Cardiac septum (tissue), 1 donor: Measurements from ENCODE around the gene POLN. TPM values are rescaled to one million over a fixed set of nuclear protein-coding genes. Genes with fewer than 3 reads are reported as not detected.

ENCODE experiments used
- DNase-seq: peaks from one replicate; pipeline ENCODE4 v3.0.0-alpha.2; 2020; ENCODE audit warnings: low spot score
- intact Hi-C: fragments of 100-400 bp; cut with DNase I; formaldehyde crosslinking; loops from one replicate; pipeline ENCODE4 v1.14.0; 2022
- total RNA-seq: library from RNA; stranded (reverse); fragmentation: NEBNext Ultra II Directional; extraction: Animal tissue kit (Norgen Biotek cat#: 25700); gene quantifications from one replicate; pipeline ENCODE4 v1.2.1, GENCODE V29; 2021
- donor health status: DM: no; HTN: no; CAD: no.

The POLN gene
- total RNA-seq, 1 donor from 2014 or later = 2.3 TPM

- intact Hi-C loops = no loop called here
- DNase-seq = peak; percentile 68
Observed at GRCh38 chr4:2069986-2070385, 171.9 kb downstream of the POLN start.

DNA sequence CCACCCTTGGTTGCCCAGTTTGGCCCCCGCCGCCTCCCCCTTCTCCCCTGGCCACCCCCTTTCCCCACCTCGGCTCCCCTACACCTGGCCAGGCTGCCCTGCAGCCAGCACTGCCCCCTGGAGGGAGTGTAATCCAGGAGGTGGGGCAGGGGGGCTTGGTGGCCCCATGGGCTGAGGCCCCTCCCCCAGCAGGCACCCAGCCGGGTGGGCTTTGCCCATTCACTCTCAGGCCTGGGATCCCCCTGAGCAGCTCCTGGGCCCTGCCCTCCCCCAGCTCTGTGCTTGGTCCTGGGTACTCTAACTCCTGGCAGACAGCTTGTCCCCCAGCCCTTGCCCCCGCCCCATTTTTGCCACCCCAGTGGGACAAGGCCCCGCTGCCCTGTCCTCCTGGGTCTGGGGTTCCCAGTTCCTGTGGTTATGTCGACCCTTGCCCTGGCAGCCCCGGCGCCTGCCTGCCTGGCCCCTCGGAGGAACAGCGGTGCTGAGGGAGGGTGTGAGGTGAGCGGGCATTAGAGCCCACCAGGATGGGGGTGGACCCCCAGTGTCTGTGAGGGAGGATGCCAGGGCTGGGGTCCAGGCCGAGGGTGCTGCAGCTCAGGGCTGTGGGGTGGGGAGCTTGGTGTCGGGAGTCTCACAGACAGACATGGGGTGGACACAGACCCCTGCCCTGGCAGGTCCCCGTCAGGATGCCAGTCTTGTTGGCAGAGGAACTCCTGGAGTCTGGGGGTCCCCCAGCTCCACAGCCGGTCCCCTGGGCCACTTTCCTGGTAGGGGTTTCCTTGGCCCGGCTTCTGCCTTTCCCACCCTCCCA is 172.6 kb downstream of the POLN start:
- peak; percentile 72 for DNase-seq
- intact Hi-C loops = no loop called here

GRCh38 chr4:2068566-2068965 is 173.4 kb downstream of the POLN start:
- DNase-seq = peak; percentile 38
- intact Hi-C loops = no loop called here

GRCh38 chr4:2068198-2068470 is 173.8 kb downstream of the POLN start:
- DNase-seq = peak; percentile 47

GRCh38 chr4:2067446-2068197 is 174.3 kb downstream of the POLN start:
- peak; percentile 27 for DNase-seq
- intact Hi-C loops = no loop called here

More at GRCh38 chr4:2068198-2068470, 173.8 kb downstream of the POLN start:
- intact Hi-C loops = no loop called here

DNA sequence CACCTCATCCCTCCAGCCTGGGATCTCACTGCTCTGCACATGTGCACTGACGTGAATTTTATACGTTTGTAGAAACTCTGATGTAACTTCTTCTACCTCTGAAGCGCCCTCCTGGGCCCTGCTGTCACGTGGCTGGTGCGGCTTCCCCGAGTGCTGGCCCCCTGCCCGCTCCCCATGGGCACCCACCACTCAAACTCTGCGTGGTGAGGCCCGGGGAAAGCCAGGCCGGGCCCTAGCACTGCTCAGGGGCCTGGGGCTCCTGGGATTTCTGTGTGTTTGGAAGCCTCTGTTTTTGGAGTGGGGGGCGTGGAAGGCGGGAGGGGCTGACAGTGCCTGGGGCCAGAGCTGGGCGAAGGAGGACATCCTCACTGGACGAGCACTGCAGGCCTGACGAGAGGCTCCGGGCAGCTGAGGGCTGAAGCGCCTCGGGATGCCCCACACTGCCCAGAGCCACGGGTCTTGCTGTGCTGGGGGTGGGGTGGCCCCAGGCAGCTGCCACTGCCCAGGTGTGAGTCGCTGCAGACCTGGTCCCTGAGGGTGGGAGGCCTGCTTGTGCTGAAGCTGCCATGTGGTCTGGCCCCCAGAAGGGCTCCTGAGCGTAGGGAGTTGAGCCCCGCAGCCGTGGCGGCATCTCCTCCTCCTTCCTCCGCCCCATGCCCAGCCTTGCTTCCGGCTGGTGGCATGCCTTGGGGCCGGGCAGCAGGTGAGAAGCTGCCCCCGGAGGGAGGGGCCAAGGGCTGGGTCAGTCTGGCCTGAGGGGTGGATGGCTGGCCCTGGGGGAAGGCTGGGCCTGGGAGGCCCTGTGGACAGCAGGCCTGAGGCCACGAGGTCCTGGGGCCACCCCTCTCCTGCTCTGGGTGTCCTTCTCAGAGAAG is 175.1 kb downstream of the POLN start:
- peak; percentile 72 for DNase-seq

DNA sequence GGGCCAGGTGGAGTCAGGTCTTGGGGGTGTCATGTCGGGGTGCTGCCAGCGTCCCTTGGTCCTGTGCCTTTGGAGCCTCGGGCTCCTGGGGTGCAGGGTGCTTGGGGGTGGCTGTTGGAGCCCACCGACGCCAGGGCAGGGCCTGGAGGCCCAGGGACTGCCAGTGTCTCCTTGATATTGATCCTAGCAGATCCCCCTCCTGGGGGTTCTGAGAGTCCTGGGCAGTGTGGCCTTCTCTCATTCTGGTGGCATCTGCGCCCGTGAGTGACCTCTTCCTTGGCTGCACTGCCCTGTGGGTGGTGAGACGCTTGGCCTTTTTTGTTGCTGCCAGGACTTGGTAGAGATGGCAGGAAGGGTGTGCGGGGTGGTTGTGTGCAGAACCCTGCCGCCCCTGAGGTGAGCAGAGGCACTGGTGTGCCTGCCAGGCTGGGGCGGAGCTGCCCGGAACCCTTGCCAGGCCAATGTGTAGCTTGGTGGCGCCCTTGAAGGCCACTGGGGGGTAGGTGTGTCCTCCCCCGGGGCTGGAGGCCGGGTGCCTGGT is 175.8 kb downstream of the POLN start:
- intact Hi-C loops = no loop called here
- peak; percentile 54 for DNase-seq

More for the DNA sequence above, 175.1 kb downstream of the POLN start:
- intact Hi-C loops = no loop called here

DNA sequence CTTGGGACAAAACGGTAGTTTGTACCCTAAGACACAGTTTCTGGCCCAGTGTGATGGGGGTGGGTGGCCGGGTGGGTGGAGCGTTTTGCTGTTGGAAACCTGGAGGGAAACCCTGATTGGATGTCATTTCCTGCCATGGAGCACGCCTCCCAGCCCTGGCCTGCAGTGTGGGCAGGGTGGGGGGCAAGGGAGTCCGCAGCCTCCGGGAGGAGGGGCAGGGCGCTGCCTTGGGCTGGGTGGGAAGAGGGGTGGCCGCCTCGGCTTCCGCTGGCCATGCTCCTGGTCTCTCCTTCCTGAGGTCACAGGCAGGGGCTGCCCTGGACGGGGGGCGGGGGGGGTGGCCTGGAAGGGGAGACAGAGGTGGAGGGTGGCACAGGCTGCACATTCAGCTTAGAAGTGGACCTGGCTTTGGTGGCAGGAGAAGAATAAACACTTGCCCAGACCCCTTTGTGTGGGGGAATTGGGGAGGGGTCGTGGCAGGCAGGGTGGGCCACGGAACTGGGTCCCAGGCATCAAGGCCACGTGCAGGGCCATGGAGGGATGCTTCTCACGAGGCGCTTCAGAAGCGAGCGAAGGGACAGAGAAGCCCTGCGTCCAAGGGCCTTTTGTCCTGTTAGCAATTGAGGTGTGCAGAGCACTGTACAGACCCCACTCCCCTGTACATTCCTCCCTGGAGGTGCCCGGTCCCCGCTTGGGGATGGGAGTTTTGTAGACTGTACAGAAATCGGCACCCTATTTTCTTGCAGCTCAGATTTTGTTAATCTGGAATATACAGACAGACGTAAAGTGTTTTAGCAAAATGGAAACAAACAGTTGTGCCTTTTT is 176.6 kb downstream of the POLN start:
- intact Hi-C loops = no loop called here
- peak; percentile 70 for DNase-seq

- intact Hi-C loops = no loop called here
- no peak for DNase-seq
Observed at GRCh38 chr4:2064276-2064991, 177.5 kb downstream of the POLN start.

DNA sequence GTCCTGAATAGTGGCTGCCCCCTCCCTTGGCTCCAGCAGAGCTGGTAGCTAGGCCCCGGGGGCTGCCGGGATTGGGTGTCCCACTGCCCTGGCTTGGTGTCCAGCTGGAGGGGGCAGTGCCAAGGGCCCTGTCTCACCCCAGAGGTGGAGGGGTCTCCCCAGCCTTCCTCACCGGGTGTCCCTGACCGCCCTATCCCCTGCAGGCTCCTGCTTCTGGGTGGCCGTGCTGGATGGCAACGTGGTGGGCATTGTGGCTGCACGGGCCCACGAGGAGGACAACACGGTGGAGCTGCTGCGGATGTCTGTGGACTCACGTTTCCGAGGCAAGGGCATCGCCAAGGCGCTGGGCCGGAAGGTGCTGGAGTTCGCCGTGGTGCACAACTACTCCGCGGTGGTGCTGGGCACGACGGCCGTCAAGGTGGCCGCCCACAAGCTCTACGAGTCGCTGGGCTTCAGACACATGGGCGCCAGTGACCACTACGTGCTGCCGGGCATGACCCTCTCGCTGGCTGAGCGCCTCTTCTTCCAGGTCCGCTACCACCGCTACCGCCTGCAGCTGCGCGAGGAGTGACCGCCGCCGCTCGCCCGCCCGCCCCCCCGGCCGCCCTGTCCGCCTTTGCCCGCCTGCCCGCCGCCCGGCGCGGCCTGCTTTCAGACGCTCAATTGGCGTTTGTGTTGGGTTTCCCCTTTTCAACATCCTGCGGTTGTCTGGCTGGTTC is 178.2 kb downstream of the POLN start:
- intact Hi-C loops = no loop called here
- no peak for DNase-seq

- intact Hi-C loops = no loop called here
- DNase-seq = no peak
Observed at GRCh38 chr4:2062808-2063524, 179.0 kb downstream of the POLN start.

DNA sequence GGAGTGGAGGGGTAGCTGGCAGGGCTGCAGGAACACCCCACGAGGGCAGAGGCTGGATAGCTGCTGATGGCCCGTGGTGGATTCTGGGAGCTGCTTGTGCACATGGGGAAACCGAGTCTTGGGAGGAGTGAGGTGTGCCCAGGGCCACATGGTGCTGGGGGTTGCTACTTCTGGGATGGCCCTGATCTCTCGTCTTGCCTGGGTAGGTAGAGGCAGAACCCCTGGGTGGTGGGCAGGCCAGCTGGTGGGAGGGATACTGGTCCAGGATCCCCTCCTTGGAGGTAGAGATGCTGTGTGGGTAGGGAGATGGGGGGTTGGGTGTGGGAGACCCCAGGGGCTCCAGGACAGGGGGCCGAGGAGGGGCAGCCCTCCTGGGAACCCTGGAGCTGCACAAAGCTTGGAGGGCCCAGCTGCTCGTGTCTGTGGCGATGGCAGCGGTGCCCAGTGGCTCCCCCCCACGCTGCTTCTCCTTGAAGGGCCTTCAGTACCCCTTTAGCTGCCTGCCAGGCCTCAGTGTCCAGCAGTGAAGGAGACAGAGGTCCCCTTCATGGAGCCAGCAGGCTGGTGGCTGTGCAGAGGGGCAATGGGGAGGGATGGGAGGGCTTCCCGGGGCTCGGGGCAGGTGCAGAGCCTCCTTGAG is 179.6 kb downstream of the POLN start:
- intact Hi-C loops = no loop called here
- no peak for DNase-seq

GRCh38 chr4:2061186-2062131 is 180.5 kb downstream of the POLN start:
- DNase-seq = no peak
- intact Hi-C loops = no loop called here

- intact Hi-C loops = no loop called here
- DNase-seq = no peak
Observed at GRCh38 chr4:2060611-2061185, 181.2 kb downstream of the POLN start.
